Fibroblast of upper back skin (primary cell): Measurements from ENCODE around the gene NQO1.
"Not testable (repeated sequence)": the region's sequence is repeated elsewhere in the genome, so short reads cannot be mapped to it uniquely, and the experiment has no call there.

Experiments
- DNase-seq: peaks from one replicate; pipeline ENCODE4 v3.0.0-alpha.2; 2013

The NQO1 gene

GRCh38 chr16:69741951-69742904 is 15.9 kb upstream of the NQO1 start:
- no peak for DNase-seq

- DNase-seq: no peak
Measured at GRCh38 chr16:69741519-69741918, 15.2 kb upstream of the NQO1 start.

GRCh38 chr16:69732101-69732500 is 5.7 kb upstream of the NQO1 start:
- no peak for DNase-seq

DNA sequence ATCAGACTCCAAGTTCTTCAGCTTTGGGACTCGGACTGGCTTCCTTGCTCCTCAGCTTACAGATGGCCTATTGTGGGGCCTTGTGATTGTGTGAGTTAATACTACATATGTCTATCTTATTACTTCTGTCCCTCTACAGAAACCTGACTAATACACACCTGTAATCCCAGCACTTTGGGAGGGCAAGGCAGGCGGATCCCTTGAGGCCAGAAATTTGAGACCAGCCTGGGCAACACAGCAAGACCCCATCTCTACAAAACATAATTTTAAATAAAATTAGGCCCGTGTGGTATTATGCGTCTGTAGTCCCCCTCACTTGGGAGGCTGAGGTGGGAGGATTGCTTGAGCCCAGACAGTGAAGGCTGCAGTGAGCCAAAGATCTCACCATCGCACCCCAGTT is 4.9 kb upstream of the NQO1 start:
- not testable (repeated sequence) for DNase-seq

GRCh38 chr16:69729030-69729429 is 2.7 kb upstream of the NQO1 start:
- DNase-seq: not testable (repeated sequence)

GRCh38 chr16:69727916-69728270 is 1.5 kb upstream of the NQO1 start:
- DNase-seq: no peak

- DNase-seq: no peak
Measured at GRCh38 chr16:69725480-69726312, 664 bp downstream of the NQO1 start.

DNA sequence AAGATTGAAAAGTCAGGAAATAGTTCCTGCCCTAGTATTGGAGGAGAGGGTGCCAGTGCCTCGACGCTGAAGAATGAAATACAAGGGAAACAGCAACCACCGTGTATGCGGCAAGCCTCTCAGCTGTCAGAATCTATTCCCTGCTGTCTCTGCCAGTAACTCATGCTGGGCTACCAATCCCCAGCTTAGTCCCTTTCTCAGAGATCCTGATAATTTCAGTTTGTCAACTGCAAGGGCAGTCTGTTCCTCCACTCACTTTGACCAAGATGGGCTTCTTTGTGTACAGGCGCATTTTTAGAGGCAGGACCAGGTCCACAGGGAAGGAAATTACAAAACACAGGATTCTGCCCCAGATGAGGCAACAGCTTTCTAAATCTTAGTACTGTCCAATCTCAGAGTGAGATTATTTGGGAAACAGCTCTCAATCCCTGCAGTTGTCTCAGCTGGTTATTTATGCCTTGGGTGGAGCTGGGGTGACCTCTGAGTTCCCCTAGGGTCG is 1.3 kb downstream of the NQO1 start:
- DNase-seq: no peak

DNA sequence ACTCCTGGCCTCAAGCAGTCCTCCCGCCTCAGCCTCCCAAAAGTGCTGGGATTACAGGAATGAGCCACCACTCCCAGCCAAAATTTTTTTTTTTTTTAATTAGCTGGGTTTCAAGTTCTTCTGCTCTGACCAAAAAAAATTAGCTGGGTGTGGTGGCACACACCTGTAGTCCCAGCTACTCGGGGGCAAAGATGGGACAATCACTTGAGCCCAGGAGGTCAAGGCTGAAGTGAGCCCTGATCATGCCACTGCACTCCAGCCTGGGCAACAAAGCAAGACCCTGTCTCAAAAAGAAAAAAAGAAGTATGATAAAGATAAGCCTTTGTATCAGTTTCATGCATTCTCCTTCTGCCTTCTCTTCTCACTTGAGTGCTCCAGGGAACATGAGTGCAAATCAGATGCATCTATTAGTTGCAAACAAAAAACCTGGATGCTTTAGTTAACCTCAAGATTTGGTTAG is 1.9 kb downstream of the NQO1 start:
- no peak for DNase-seq

GRCh38 chr16:69721441-69721957 is 4.9 kb downstream of the NQO1 start:
- no peak for DNase-seq

- no peak for DNase-seq
Measured at GRCh38 chr16:69720822-69721430, 5.4 kb downstream of the NQO1 start.

DNA sequence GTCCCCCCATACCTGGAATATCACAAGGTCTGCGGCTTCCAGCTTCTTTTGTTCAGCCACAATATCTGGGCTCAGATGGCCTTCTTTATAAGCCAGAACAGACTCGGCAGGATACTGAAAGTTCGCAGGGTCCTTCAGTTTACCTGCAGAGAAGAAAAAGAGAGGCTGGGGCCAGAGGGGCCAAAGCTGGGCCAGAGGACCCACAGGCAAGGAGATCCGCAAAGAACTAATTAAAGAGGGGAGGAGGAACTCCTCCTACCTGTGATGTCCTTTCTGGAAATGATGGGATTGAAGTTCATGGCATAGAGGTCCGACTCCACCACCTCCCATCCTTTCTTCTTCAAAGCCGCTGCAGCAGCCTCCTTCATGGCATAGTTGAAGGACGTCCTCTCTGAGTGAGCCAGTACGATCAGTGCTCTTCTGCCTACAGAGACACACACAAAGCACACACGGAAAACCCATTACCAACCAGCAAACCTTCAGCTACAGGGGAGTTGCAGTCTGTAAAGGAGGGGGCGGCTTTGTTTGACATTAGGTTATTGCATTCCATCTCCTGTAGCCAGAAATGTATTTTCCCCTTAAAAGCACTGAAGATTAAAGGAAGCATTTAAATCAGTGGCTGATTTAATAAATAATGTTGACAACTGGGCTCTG is 8.1 kb downstream of the NQO1 start:
- no peak for DNase-seq

DNA sequence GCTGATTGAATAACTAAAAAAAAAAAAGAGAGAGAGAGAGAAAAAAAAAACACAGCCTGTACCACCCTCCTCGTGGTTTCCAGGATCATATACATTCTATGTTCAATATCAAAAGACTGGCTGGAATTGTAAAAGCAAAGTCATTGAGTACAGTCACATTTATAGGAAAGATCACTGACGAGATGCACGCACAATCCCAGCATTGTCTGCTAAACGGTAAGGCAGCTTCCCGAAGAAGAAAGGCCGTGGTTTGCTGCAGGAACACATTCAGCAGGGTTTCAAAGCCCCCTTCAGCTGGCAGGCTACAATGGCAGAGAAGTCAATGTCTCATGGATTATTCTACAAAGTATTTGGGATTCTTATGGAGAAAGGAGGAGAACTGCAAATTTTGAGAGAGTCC is 9.3 kb downstream of the NQO1 start:
- DNase-seq: no peak

GRCh38 chr16:69712914-69713581 is 13.3 kb downstream of the NQO1 start:
- DNase-seq: no peak

DNA sequence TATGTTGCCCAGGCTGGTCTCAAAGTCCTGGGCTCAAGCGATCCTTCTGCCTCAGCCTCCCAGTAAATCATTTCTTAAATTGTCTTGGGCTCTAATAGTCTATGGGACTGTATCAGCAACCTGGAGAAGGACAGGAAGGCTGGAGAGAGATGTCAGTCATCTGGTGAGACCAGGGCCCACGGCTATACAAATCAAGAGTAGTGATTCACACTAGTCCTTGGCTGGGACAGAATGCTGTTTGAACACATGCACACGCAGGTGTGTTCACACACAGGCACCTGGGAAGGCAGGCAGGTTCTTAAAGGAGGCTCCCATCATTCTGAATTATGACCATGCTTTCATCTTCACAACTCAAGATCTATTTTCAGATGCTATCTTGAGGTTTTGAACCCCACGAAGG is 14.1 kb downstream of the NQO1 start:
- DNase-seq: no peak

- peak; percentile 38 for DNase-seq
Measured at GRCh38 chr16:69711115-69711740, 15.1 kb downstream of the NQO1 start.

DNA sequence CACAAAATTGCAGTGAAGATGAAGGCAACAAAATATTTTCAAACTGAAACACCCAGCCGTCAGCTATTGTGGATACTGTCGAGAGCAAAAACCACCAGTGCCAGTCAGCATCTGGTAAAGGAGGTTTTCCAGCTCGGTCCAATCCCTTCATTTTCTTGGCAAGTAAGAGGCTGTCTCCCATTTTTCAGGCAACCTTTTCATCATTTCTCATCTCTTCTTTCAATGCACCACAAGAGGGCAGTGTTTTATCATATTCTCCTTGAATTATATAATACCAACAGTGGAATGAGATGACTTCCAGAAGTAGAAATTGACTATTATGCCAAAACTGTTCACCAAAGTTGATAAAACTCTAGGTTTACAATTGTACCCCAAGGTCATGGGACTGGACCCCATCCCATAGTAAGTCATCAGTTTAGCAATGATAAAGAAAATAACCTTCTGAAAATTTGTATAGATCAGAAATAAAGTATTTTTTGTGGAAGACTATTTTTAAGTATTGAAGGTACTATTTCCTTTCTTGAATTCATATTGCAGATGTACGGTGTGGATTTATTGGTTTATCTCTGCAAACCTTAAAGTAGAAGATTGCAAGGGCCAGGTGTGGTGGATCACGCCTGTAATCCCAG is 16.8 kb downstream of the NQO1 start:
- peak; percentile 72 for DNase-seq

- DNase-seq: no peak
Measured at GRCh38 chr16:69707920-69708683, 18.3 kb downstream of the NQO1 start.

- no peak for DNase-seq
Measured at GRCh38 chr16:69706975-69707340, 19.4 kb downstream of the NQO1 start.
